Glutamatergic neuron (in vitro differentiated cells): ENCODE measurements around the gene EMILIN2. TPM values are rescaled to one million over a fixed set of nuclear protein-coding genes. Genes with fewer than 3 reads are reported as not detected.
"Not testable (repeated sequence)": the region's sequence is repeated elsewhere in the genome, so short reads cannot be mapped to it uniquely, and the experiment has no call there.

ENCODE experiments used
- DNase-seq: peaks from one replicate; pipeline ENCODE4 v3.0.0; 2022
- H3K27ac Mint-ChIP-seq: one replicate; pipeline ENCODE4 v1.8.0; 2020; ENCODE audit warnings: mild to moderate bottlenecking, mixed read lengths, inconsistent platforms; ENCODE audit not compliant: unreplicated experiment
- H3K27me3 Mint-ChIP-seq: one replicate; pipeline ENCODE4 v1.8.0; 2020; ENCODE audit warnings: mild to moderate bottlenecking, moderate library complexity, mixed read lengths, inconsistent platforms; ENCODE audit not compliant: unreplicated experiment
- H3K36me3 Mint-ChIP-seq: one replicate; pipeline ENCODE4 v1.8.0; 2020; ENCODE audit warnings: mild to moderate bottlenecking, mixed read lengths, inconsistent platforms; ENCODE audit not compliant: unreplicated experiment
- H3K4me1 Mint-ChIP-seq: one replicate; pipeline ENCODE4 v1.8.0; 2020; ENCODE audit warnings: mild to moderate bottlenecking, low read depth, mixed read lengths, inconsistent platforms; ENCODE audit not compliant: unreplicated experiment
- H3K4me3 Mint-ChIP-seq: one replicate; pipeline ENCODE4 v1.8.0; 2020; ENCODE audit warnings: mild to moderate bottlenecking, mixed read lengths, inconsistent platforms; ENCODE audit not compliant: unreplicated experiment
- H3K9me3 Mint-ChIP-seq: one replicate; pipeline ENCODE4 v1.8.0; 2020; ENCODE audit warnings: mild to moderate bottlenecking, moderate library complexity, mixed read lengths, inconsistent platforms; ENCODE audit not compliant: unreplicated experiment
- total RNA-seq: library from RNA; stranded (reverse); fragmentation: NEBNext Ultra II Directional; extraction: Animal tissue kit (Norgen Biotek cat#: 25700); gene quantifications from one replicate; pipeline ENCODE4 v1.2.1, GENCODE V29; 2021; ENCODE audit not compliant: unreplicated experiment
- TF ChIP-seq, protein P1 (sequence below): fragments of 200-600 bp; sonication (generic); IDR thresholded peaks from one replicate; pipeline ENCODE4 v1.5.0; 2021; ENCODE audit not compliant: partially characterized antibody, unreplicated experiment

The EMILIN2 gene
- total RNA-seq, 1 donor from 2014 or later = 4.1 TPM

DNA sequence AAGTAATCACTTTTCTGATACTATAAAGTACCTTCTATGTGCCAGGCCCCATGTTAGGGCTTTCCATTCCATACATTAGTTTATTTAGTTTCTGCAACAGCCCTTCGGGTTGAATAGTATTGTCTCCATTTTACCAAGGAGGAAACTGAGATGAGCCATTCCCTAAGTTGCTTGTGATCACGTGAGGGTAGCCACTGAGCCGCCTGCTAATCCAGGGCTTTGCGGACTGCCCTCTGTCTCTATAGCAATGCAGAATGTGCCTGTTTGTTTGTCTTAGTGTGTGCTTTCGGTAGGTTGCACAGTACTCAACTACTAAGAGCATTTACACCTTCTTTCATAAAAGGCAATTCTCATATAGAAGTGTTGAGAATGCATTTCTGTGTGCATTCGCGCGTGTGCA lies 5.0 kb downstream of the EMILIN2 start:
- Mint-ChIP-seq H3K4me1 (peaks cover 8% of the 10 kb centered on the region), H3K9me3 (peaks cover 3% of the 10 kb centered on the region), H3K4me3 (no peak overlapping the region), H3K36me3 (no peaks in the 10 kb centered on the region), H3K27ac (no peak overlapping the region), H3K27me3 (peaks cover 11% of the 10 kb centered on the region)
- TF ChIP-seq, protein P1, sequence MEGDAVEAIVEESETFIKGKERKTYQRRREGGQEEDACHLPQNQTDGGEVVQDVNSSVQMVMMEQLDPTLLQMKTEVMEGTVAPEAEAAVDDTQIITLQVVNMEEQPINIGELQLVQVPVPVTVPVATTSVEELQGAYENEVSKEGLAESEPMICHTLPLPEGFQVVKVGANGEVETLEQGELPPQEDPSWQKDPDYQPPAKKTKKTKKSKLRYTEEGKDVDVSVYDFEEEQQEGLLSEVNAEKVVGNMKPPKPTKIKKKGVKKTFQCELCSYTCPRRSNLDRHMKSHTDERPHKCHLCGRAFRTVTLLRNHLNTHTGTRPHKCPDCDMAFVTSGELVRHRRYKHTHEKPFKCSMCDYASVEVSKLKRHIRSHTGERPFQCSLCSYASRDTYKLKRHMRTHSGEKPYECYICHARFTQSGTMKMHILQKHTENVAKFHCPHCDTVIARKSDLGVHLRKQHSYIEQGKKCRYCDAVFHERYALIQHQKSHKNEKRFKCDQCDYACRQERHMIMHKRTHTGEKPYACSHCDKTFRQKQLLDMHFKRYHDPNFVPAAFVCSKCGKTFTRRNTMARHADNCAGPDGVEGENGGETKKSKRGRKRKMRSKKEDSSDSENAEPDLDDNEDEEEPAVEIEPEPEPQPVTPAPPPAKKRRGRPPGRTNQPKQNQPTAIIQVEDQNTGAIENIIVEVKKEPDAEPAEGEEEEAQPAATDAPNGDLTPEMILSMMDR = no peak
- DNase-seq = no peak

DNA sequence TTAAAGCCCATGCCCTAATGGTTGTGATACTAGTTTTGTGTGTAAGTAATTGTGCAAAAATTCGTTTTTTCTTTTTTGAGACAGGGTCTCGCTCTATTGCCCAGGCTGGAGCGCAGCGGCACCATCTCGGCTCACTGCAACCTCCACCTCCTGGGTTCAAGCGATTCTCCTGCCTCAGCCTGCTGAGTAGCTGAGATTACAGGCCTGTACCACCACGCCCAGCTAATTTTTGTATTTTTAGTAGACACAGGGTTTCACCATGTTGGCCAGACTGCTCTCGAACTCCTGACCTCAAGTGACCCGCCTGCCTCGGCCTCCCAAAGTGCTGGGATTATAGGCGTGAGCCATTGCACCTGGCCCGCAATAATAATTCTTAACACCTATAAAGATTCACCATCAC lies 5.7 kb downstream of the EMILIN2 start:
- not testable (repeated sequence) for H3K4me1 Mint-ChIP-seq

DNA sequence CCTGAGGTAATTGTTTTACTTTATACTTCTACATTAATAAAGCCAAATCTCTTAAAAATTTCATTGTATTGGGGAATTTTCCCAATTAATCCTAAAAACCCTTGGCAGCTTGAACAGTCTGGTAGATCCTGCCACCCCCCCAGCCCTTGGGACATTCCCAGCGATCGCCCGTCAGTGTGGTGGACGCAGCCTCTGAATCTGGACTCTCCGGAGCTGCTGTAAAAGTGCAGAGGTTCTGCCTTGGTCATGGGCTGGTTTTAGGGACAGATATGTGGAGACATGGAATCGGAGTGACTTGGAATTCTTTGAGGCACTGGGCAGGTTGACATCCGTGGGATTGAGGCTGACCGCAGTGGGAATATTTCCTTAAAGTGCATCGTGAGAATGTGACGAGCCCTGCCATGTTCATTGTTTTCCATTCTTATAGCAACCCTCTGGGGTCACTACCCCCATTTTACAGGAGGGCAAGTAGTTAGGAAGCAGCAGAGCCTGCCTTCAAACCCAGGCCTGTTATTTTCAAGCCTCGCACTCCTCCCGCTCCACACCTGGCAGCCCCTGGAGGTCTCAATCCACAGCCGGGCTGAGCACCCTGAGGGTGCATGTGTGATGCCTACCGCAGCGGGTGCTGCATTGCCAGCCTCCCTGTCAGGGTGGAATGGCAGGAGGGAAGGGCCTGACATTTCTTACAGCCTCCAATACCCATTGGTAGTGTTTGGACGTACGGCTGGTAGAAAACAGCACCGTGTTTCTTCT lies 6.5 kb downstream of the EMILIN2 start:
- Mint-ChIP-seq H3K4me1 (peaks cover 4% of the 10 kb centered on the region), H3K4me3 (no peak overlapping the region), H3K36me3 (no peaks in the 10 kb centered on the region), H3K9me3 (peaks cover 1% of the 10 kb centered on the region), H3K27ac (no peak overlapping the region), H3K27me3 (peaks cover 5% of the 10 kb centered on the region)
- no peak for DNase-seq
- TF ChIP-seq, protein P1 = no peak

More for the DNA sequence above, 5.7 kb downstream of the EMILIN2 start:
- H3K36me3 Mint-ChIP-seq, H3K4me3 Mint-ChIP-seq, H3K27ac Mint-ChIP-seq, DNase-seq, H3K9me3 Mint-ChIP-seq: not testable (repeated sequence)
- peaks cover 11% of the 10 kb centered on the region for H3K27me3 Mint-ChIP-seq

DNA sequence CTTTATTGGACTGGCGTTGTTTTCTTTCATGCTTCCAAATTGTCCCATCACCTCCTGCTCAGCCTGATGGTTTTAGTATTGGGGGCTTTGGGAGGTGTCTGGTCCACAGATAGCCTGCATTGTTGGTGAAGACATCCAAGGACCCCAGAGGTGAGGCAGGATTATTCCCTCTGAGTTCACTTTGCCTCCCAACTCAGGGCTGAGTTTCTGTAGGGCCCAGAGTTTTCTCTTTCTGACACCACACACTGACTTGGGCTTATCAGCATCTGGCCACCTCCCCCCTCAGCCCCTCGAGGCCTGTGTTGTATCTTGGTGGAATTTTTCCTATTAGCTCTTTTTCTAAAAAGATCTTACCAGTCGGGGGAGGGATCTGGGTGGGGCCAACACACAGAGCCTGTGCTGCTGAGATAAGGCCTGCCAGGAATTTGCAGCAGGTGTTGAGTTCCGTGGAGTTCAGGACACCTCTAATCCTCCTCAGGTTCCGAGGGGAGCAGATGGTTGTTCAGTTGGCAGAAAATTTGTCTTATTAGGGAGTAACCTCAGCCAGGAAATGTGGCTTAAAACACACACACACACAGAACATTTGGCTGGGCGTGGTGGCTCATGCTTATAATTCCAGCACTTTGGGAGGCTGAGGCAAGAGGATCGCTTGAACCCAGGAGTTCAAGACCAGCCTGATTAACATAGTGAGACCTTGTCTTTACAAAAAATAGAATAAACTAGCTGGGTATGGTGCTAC lies 7.3 kb downstream of the EMILIN2 start:
- H3K27ac Mint-ChIP-seq = no peak overlapping the region
- no peaks in the 10 kb centered on the region for H3K36me3 Mint-ChIP-seq
- peaks cover 4% of the 10 kb centered on the region for H3K4me1 Mint-ChIP-seq
- DNase-seq = no peak
- H3K27me3 Mint-ChIP-seq = peaks cover 3% of the 10 kb centered on the region
- no peak overlapping the region for H3K4me3 Mint-ChIP-seq
- H3K9me3 Mint-ChIP-seq = peaks cover 1% of the 10 kb centered on the region
- TF ChIP-seq, protein P1 = no peak

DNA sequence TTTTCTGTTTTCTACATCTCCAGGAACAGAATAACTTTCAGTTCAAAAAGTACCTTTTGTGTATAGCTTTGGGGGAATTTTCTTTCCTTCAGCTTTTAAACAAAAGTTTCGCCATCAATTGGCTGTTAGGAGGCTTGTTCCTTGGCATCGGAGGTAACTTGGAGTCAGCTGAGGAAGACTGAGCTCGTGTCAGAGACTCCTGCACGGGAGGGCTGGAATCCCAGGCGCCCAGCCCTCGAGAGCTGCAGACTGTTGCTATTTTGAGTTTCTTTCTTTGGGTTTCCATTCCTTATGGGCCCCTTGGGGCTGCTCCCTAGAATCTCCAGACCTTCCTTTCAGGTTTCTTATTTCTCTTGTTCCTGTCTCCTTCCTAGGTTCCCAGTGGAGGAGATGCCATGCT lies 8.1 kb downstream of the EMILIN2 start:
- H3K36me3 Mint-ChIP-seq = peaks cover 4% of the 10 kb centered on the region
- peaks cover 4% of the 10 kb centered on the region for H3K4me1 Mint-ChIP-seq
- TF ChIP-seq, protein P1 = no peak
- no peak overlapping the region for H3K27ac Mint-ChIP-seq
- H3K27me3 Mint-ChIP-seq = peaks cover 3% of the 10 kb centered on the region
- no peak for DNase-seq
- H3K4me3 Mint-ChIP-seq = no peak overlapping the region
- peaks cover 1% of the 10 kb centered on the region for H3K9me3 Mint-ChIP-seq
